ENCODE measurements around the gene PRKACA. TPM values are rescaled to one million over a fixed set of nuclear protein-coding genes. Genes with fewer than 3 reads are reported as not detected.

Gene PRKACA
- total RNA-seq, 1 donor from 2014 or later: 78.4 TPM

DNA sequence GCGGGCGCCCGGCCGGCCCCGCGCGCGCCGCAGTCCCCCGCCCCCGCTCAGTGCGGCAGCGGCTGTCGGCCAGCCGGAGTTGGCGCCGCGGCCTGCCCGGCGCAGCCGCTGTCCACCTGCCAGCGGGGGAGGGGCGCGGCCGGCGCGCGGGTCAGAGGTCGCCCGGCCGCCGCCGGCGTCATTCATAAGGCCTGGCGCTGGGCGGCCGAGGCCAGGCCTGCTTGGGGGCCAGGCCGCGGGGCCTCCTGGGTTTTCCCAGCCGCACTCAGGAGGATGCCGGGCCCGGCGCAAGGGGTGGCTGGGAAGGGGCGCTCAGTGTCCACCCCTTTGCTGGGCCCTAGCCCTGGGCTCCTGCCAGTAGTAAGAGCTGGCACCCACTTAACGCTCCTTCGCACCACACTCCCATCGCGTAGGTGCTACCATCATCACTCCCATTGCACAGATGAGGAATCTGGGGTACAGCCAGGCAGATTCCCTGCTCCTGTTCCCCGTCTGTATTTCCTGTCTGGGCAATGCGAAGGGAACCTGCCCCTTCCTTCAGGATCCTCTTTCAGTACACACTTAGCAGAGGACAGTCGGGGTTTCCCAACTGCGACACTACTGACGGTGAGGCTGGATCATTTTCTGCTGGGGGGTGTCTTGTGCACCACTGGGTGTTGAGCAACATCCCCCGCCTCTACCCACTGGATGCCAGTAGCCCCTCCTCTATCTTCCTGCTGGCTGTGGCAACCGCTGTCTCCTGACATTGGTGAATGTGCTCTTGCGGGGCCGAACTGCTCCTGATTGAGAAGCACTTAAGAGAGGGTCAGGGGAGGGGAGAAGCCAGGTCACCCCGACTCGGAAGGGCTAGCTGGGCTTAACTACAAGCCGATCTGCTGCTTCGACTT is 846 bp upstream of the PRKACA start:
- ATAC-seq (peak; percentile 68), DNase-seq (ENCODE audit: low spot score) (peak; percentile 84)

DNA sequence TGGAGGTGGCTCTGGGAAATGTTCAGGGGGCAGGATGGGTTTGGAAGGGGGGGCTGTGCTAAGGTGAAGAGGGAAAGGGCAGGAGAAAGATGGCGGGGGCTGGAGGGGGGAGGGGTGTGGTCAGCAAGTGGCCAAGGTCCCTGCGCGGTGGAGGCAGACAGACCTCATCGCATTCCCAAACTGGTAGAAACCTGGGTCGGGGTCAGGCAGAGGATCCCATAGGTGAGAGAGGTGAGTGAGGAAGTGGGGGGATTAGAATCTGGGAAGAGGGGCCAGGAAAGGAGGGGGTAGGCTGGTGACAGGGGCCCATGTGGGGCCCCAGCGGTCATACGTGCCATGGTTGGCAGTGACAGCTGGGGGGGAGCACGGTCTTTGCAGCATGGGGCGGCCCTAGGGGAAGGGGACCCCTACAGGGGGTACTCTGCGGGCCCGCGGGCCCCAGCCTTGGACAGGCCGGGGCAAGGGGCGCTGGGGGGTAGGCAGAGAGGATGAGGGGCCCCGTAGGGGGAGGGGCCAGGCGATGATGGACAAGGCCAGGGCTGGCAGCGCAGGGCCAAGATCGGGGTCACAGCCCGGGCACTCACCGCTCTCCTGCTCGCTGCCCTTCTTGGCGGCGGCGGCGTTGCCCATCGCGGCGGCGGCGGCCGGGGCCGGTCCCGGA is 514 bp downstream of the PRKACA start:
- DNase-seq (ENCODE audit: low spot score) (peak; percentile 69), ATAC-seq (no peak)

DNA sequence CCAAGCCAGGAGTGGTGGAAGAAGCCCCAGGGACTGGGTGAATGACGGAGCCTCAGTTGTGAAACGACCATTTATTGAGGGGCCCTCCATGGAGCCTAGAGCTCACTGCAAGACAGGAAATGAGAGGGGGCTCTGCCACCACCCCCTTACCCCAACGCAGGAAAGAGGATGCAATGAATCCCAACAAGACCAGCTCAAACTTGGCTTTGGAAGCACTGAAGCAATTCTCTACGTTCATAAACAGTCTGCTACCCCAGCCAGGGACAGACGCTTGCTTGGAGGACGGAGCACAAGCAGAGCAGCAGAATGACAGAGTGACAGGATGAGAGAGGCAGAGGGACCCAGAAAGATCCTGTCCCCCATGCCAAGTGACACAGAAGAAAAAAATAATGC is 1.0 kb downstream of the PRKACA start:
- ATAC-seq: no peak
- DNase-seq (ENCODE audit: low spot score): no peak

DNA sequence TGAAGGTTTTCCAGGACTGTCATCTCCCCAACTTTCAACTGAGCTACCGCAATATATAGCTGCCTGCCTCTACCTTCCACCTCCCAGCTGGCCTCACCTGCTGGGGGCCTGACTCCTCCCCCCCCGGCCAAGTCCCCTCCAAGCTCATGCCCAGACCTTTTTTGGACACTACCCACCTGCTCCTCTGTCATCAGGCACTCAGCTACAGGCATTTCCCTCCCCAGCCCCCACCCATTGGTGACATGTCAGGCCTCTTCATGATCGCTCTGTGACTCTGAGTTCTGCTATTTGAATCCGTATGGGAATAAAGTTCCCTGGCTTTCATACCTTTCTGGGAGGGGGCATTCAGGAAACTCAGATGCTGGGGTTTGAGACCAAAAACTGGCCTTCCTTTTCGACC is 1.8 kb downstream of the PRKACA start:
- DNase-seq (ENCODE audit: low spot score) (no peak), ATAC-seq (no peak)

DNA sequence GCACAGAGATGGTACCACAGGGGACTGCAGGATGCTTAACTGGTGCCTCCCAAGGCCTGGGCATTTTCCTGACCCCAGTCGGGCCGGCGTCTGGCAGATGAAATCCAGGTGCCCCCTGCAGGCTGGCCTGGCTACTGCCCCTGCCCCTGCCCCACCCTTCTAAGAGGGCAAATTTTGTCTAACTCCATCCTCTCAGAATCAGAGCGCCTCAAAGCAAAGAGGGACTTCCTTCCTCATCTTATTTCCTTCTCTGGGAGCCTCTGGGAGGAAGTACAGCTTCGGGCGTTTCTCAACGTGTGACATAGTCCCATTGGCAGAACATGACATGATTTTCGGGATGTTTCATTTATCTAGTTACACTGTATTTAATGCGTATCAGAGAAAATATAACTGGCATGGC is 2.7 kb downstream of the PRKACA start:
- peak; percentile 9 for ATAC-seq
- DNase-seq (ENCODE audit: low spot score): peak; percentile 73

DNA sequence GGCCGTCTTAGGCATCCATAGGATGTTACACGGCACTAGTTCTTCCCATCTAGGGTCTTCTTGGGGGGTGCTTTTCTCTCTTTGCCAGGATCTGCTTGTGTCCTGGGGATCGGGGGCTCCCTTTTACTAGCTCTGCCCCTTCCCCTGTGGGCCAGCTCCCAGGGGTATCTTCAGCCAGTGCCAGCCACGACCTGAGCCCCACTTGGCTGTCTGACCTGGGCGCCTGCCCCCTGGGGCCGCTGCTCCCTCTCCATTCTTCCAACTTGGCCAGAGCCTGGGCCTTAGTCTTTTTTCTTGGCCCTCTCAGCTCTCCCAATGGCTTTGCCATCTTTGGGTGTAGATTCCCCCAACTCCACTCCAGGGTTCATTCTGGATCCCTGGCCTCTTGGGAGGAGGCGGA is 3.1 kb downstream of the PRKACA start:
- ATAC-seq (no peak), DNase-seq (ENCODE audit: low spot score) (no peak)

DNA sequence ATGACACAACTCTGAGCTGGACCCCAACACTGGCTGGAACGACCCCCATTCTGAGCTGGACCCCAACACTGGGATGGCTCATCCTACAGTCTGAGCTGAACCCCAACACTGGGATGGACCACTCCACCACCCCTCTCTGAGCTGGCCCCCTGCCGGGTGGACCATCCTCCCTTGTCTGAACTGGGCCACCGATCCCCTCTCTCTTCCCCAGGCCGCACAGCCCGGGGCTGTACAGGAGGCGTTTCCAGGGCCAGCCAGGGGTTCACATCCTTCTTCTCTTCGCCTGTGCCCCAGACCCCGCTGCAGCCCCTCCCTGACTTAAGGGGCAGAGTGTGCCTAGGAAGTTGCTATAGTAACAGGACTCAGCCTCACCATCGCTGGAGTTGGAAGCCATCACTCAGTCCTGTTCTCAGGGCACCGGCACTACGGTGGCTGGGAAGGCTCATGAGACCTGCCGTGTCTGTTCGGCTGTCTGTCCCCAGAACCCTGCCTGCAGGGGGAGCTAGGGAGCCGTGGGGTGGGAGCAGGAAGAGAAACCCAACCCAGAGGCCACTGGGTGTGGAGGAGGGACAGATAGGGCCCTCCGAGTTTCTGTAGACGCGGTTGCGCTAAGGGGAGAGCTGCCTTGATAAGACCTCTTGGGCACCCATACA is 3.7 kb downstream of the PRKACA start:
- ATAC-seq (peak; percentile 15), DNase-seq (ENCODE audit: low spot score) (peak; percentile 81)

DNA sequence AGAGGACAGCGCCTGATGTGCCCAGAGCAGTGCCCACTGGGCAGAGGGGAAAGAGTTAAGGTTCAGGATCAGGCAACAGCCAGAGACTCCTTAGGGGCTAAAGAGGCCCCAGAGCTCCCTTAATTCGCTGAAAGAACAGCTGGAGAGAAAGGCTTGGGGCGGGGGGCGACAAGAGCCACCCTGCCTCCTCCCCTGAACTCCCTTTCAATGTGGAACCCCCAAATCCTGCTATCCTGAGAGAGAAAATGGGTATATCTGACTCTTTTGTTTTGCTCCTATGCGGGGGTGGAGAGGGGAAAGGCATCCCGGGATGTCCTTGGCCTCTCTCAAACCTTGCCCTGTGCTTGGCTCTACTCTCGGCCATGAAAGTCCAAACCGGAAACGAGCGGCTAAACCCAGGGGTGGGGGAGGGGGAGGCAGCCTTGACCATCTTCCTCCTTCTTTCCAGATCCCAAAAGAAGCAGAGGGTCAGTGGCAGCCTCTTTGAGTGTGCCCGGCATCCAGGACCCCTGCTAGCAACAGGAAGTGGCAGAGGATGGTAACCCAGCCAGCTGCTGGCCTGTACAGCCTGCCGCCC is 4.7 kb downstream of the PRKACA start:
- ATAC-seq (peak; percentile 52), DNase-seq (ENCODE audit: low spot score) (peak; percentile 74)

DNA sequence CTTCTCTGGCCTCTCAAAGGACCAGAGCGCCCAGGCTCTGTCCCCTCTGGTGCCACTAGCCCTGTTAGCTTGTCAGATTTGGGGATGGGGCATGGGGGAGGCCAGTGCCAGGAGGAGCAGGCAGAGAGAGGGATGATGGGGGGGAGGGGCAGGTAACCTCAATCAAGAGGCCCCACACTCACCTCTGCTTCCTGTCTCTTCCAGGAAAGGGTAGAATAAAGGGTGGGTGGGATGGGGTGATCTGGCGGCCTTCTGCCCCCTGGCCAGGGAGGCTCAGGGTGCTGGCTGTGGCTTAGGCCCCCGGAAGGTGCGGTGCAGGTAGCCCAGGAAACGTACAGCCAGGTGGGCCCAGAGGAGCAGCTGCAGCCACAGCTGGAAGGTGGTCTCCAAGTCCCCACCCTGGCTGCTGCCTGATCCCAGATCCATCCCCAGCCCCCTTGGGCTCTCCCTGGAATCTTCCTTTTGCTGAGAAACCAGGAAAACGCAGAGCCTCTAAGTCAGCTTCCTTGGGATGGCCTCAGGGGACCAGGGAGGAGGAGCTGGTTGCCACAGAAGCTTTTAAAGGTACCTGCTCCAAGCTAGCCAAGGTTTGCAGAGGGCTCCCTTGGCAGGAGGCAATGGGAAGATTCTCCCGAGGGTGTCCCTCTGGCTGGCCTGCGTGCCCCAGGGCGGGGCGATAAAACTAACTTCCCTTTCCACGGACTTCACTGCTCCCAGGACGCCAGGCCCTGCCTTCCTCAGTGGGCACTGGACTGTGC is 5.3 kb downstream of the PRKACA start:
- DNase-seq (ENCODE audit: low spot score): no peak
- peak; percentile 49 for ATAC-seq

DNA sequence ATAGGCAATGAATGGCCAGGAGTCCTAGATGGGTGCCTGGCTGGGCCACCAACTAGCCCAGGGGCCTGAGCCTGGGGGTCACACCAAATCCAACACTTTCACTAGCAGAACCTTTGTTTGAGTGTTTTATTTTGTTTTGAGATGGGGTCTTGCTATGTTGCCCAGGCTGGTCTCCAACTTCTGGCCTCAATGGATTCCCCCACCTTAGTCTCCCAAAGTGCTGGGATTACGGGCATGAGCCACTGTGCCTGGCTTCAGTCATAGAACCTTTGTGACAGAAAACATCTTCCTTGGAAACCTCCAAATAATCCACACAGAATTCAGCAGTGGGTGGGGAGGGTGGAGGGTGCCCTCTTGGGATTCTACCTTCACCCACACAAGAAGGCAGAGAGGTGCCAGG is 6.1 kb downstream of the PRKACA start:
- DNase-seq (ENCODE audit: low spot score) (no peak), ATAC-seq (no peak)

DNA sequence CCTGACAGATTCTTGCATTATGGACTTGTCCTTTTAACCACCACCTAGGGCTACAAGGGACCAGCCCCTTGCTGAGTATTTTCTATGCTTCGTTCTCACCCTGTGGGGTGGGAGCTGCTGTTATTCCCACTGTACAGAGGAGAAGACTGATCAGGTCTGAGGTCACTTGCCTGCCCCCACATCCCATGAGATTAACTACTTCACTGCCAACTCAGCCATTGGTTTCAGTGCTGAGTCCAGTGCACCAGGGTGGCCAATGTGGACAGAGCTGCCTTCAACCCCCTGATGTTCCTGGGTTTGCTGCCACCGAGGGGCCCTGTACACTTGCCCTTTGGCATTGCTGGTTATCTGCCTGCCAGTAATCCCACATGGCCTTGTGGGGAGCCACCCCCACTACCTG is 6.9 kb downstream of the PRKACA start:
- no peak for DNase-seq (ENCODE audit: low spot score)
- no peak for ATAC-seq

DNA sequence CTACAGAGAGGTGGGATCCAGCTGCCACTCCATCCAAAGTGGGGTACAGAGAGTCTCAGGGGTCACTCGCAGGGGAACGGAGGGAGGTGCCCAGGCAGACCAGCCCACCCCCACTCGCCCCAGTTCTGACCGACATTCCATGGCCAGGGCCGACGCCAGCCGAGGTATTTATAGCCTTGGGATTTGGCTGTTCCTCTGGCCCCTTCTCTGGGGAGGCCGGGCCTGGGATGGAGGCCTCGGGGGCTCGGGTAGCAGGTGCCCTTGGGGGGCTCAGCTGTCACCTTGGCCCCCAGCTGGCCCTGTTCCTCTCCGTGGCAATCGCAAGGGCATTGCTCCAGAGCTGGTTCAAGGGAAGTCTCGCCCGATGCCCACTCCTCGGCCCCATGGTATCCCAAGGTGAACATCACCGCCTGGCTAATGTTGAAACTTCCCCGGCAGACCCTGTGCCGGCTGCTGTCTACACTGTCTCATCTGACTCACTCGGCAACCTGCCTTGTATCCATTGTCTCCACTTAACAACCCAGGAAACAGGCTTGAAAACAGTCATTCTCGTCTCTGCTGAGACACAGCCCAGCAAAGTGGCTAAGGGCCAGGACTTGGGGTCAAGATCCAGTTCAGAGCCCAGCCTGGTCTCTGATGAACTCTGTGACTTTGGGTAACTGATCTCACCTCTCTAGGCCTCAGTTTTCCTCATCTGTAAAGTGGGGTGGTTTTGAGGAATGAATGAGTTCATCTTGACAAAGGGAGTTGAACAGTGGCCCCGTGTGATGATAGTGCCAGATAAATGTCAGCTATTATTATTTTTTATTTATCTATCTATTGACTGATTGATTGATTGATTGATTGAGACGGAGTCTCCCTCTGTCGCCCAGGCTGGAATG is 9.7 kb downstream of the PRKACA start:
- ATAC-seq (peak; percentile 27), DNase-seq (ENCODE audit: low spot score) (no peak)

DNA sequence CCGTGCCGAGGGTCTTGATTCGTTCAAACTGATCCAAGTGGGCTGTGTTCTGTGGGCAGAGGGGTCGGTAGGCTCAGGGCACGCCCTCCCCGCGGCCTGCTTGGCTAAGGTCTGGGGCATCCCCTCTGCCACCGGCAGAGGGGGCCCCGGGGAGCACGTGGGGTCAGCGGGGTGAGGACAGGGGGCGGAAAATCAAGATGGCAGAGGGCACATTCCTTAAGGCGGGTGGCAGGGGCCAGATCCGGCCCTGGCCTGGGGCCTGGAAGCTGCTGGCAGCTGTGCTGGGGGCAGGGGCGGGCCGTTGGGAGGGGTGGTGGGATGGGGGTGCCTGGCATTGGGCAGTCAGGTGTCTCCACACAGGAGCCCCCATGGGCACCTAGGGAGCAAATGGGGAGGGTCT is 10.7 kb downstream of the PRKACA start:
- DNase-seq (ENCODE audit: low spot score) (no peak), ATAC-seq (no peak)

DNA sequence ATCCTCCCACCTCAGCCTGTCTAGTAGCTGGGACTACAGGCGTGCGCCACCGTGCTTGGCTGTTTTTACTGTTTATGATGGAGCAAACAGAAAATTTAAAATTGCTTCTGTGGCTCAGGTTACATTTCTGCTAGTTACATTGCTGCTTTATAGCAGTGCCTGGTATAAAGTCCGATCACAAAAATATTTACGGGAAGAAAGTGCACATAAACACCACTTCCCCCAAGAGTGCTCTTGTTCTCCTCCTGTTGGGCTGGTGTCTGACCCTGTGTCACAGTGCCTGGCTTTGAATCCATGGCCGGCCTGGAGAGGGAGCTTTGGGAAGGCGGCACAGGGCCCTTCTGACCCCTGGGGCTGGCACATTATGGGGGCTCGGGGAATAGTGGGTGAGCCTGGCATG is 11.9 kb downstream of the PRKACA start:
- DNase-seq (ENCODE audit: low spot score) (no peak), ATAC-seq (no peak)

DNA sequence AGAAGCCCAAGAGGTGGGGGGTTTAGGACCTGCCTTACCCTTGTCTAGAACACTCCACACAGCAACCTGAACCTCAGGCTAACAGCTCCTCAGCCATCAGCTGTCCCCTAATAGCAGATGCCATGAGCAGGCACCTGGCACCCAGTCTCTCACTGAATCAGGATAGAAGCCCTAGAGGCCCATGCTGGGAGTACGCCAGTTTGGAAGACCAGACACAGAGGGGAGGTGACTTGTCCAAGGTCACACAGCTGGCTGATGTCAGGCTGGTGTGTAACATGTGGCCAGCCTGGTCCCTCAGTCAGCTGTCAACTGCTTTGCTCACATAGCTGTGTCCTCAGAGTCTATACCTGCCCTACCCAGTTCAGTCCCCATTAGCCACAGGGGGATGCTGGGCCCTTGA is 14.3 kb downstream of the PRKACA start:
- no peak for ATAC-seq
- no peak for DNase-seq (ENCODE audit: low spot score)

DNA sequence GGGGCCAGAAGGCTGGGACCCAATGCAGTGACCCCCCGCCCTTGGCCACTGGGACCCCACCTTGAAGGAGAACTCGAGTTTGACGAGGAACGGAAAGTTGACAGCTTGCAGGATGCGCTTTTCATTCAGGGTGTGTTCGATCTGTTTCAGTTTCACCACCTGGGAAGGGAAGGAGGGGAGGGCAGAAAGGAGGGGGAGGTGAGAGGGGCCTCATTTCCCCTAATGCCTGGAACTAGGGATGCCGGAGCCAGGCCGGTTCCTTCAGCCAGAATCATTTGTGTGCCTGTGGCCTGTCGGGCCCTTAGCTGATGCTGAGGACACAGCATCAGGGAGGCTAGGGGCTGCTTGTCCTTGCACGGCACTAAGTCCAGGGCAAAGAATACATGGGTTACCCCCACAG is 14.8 kb downstream of the PRKACA start:
- ATAC-seq (no peak), DNase-seq (ENCODE audit: low spot score) (no peak)

DNA sequence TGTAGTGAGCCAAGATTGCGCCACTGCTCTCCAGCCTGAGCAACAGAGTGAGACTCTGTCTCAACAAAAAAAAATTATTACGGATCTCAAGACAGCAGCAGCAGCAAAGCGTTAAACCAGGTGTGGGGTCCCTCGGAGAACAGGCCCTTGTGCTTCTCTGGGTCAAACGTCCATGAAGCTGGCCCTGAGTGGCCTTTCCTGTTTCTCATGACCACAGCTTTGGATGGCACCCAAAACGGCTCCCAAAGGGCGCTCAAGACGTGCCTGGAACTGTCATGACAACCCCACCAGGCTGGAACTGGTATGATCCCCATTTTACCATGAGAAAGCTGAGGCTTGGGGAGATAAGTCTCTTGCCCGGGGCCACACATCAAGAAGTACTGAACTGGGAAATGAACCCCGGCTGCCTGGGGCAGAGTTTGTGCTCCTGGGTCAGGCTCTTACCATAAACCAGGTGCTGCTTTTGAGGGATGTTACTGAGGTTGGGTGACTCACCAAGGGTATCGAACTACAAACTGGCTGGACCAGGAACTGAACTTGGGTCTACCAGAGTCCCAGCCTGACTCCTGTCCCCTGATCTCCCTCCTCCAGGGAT is 15.4 kb downstream of the PRKACA start:
- ATAC-seq: no peak
- DNase-seq (ENCODE audit: low spot score): no peak

DNA sequence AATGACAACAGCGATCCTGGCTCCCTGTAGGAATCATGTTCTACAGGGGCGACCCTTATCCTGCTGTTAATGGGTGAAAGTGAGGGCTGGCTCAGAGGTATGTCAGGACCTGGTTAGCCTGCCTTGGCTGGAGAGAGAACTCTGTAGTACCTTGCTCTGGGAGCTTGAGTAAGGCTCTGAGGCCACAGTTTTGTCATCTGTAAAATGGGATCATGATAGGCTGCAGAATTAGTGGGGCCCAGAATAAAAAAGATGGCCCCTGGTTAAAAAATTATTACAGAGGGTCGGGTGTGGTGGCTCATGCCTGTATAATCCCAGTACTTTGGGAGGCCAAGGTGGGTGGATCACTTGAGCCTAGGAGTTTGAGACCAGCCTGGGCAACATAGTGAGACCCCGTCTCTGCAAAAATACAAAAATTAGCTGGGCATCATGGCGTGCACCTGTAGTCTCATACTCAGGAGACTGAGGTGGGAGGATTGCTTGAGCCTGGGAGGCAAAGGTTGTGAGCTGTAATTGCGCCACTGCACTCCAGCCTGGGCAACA is 16.5 kb downstream of the PRKACA start:
- no peak for ATAC-seq

DNA sequence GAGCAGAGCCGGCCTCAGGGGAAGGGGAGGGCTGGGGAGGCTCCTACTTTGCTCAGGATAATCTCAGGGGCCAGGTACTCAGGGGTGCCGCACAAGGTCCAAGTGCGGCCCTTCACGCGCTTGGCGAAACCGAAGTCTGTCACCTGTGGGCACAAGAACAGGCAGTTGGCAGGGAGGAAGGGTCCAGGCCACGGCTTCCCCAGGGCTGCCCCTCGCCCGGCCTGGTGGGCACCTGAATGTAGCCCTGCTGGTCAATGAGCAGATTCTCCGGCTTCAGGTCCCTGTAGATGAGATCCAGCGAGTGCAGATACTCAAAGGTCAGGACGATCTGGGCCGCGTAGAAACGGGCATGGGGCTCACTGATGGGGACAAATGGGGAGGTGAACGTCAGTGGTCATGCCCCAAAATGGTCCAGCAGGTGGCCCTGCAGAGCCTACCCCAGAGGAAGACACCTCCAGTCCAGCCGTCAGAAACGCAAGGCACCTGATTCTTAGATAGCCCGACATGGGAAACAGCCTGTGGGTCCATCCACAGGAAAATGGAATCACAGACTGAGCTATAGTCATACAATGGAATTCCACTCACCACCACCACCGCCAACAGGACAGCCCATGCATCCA is 19.9 kb downstream of the PRKACA start:
- DNase-seq (ENCODE audit: low spot score) (no peak), ATAC-seq (peak; percentile 62)

More for the DNA sequence above, 16.5 kb downstream of the PRKACA start:
- DNase-seq (ENCODE audit: low spot score): no peak
